Endothelial cell of umbilical vein (primary cell): ENCODE measurements around the gene AQP1. TPM values are rescaled to one million over a fixed set of nuclear protein-coding genes. Genes with fewer than 3 reads are reported as not detected.

Source experiments
- BruUV-seq: library from RNA; stranded (reverse); fragments of 400-500 nt; replicated peaks from 2 replicates; lab custom pipeline; 2021; lab: Mats Ljungman, UMichigan
- CTCF ChIA-PET: fragments of 300-600, 350-600 bp; sonication (Branson Sonifier 250); formaldehyde crosslinking; loops from one replicate; lab custom pipeline; 2021; ENCODE audit warnings: antibody characterized with exemption, inconsistent platforms; lab: Charles Lee
- POLR2A ChIA-PET: fragments of 300-600, 350-600 bp; sonication (Branson Sonifier 250); formaldehyde crosslinking; loops from one replicate; lab custom pipeline; 2021; ENCODE audit warnings: antibody characterized with exemption, inconsistent platforms; lab: Charles Lee
- DNase-seq: peaks from one replicate; pipeline ENCODE4 v3.0.0-alpha.2; 2011; ENCODE audit warnings: low read depth, low spot score
- FAIRE-seq: peaks from 2 replicates; lab custom pipeline; 2011; peaks lifted over from hg19 to GRCh38; lab: Jason Lieb, UNC
- H2AFZ ChIP-seq: 2 replicates; pipeline ENCODE4 v1.6.0; 2012; ENCODE audit warnings: low read depth, low read length, control low read depth, inconsistent platforms
- H3K27ac ChIP-seq: 2 replicates; pipeline ENCODE4 v1.5.1; 2011; ENCODE audit warnings: low read depth, mild to moderate bottlenecking, control low read depth, low read length, moderate library complexity; ENCODE audit not compliant: insufficient read depth
- H3K27me3 ChIP-seq, 2 experiments: 2 replicates each; pipeline versions ENCODE4 v1.6.0 to v1.6.1; 2011; ENCODE audit warnings: low read length in 2 of 2, mixed read lengths in 1 of 2; ENCODE audit not compliant: control insufficient read depth in 2 of 2, insufficient read depth in 2 of 2
- H3K36me3 ChIP-seq, 2 experiments: 2 replicates in 1 of 2; 3 replicates in 1 of 2; pipeline ENCODE4 v1.5.1; 2011; ENCODE audit warnings: low read length in 2 of 2, mild to moderate bottlenecking in 1 of 2, moderate library complexity in 1 of 2; ENCODE audit not compliant: control insufficient read depth in 2 of 2, insufficient read depth in 2 of 2; ENCODE audit errors: extremely low read depth in 1 of 2
- H3K4me1 ChIP-seq: 3 replicates; pipeline ENCODE4 v1.5.1; 2011; ENCODE audit warnings: mild to moderate bottlenecking, low read length; ENCODE audit not compliant: control insufficient read depth, insufficient read depth; ENCODE audit errors: extremely low read depth
- H3K4me2 ChIP-seq: 2 replicates; pipeline ENCODE4 v1.6.1; 2011; ENCODE audit warnings: low read length, control low read depth, mixed read lengths; ENCODE audit not compliant: insufficient read depth
- H3K4me3 ChIP-seq, 3 experiments: fragments of 200-600 bp in 1 of 3; sonication (generic), shearing (Covaris generic) in 1 of 3; replicated peaks in 1 of 3; 2 replicates each; pipeline ENCODE4 v1.5.1; 2011 to 2016; ENCODE audit warnings: control low read depth in 3 of 3, low read length in 3 of 3, mild to moderate bottlenecking in 2 of 3, inconsistent platforms in 1 of 3, low read depth in 1 of 3, moderate library complexity in 1 of 3; ENCODE audit not compliant: insufficient read depth in 1 of 3
- H3K79me2 ChIP-seq: 2 replicates; pipeline ENCODE4 v1.6.0; 2012; ENCODE audit warnings: low read length, inconsistent platforms; ENCODE audit not compliant: control insufficient read depth, insufficient read depth
- H3K9ac ChIP-seq: replicated peaks from 2 replicates; pipeline ENCODE3; 2011; ENCODE audit warnings: low read length, control low read depth; ENCODE audit not compliant: insufficient read depth; ENCODE audit errors: extremely low read depth
- H3K9me1 ChIP-seq: replicated peaks from 3 replicates; pipeline ENCODE4 v1.6.0; 2011; ENCODE audit warnings: mild to moderate bottlenecking, low read length; ENCODE audit not compliant: control insufficient read depth, insufficient read depth; ENCODE audit errors: extremely low read depth
- H3K9me3 ChIP-seq: replicated peaks from 2 replicates; pipeline ENCODE4 v1.5.1; 2012; ENCODE audit warnings: low read length, inconsistent platforms; ENCODE audit not compliant: control insufficient read depth, insufficient read depth
- H4K20me1 ChIP-seq: replicated peaks from 2 replicates; pipeline ENCODE3; 2011; ENCODE audit warnings: mild to moderate bottlenecking, low read length; ENCODE audit not compliant: control insufficient read depth, insufficient read depth; ENCODE audit errors: extremely low read depth
- CTCF ChIP-seq, 2 donors: IDR thresholded peaks; 1 replicate in 1 of 2; 2 replicates in 1 of 2; pipeline ENCODE4 v1.5.1; 2011; ENCODE audit warnings: low read length in 2 of 2, mild to moderate bottlenecking in 2 of 2, moderate library complexity in 2 of 2, control low read depth in 1 of 2, inconsistent platforms in 1 of 2, low read depth in 1 of 2; ENCODE audit not compliant: insufficient read depth in 1 of 2; ENCODE audit errors: extremely low read depth in 1 of 2
- EZH2 ChIP-seq: IDR thresholded peaks from 2 replicates; pipeline ENCODE4 v1.6.1; 2012; ENCODE audit warnings: borderline replicate concordance, low read depth, mild to moderate bottlenecking, moderate library complexity, low read length, inconsistent platforms; ENCODE audit not compliant: severe bottlenecking
- FOS ChIP-seq: IDR thresholded peaks from 2 replicates; pipeline ENCODE4 v1.6.1; 2011; ENCODE audit warnings: mild to moderate bottlenecking, low read length, moderate library complexity, borderline replicate concordance; ENCODE audit not compliant: insufficient read depth
- GATA2 ChIP-seq: IDR thresholded peaks from 2 replicates; pipeline ENCODE4 v1.7.0; 2011; ENCODE audit warnings: low read depth, mild to moderate bottlenecking, moderate library complexity, mixed read lengths, low read length; ENCODE audit not compliant: insufficient read length, insufficient read depth
- JUN ChIP-seq: IDR thresholded peaks from 2 replicates; pipeline ENCODE4 v1.6.1; 2011; ENCODE audit warnings: borderline replicate concordance, low read depth; ENCODE audit not compliant: insufficient read length, insufficient read depth
- MAX ChIP-seq: IDR thresholded peaks from 2 replicates; pipeline ENCODE4 v1.6.1; 2011; ENCODE audit not compliant: insufficient read depth, insufficient read length
- MYC ChIP-seq: IDR thresholded peaks from one replicate; pipeline ENCODE4 v1.6.1; 2011; ENCODE audit warnings: mild to moderate bottlenecking, low read depth, low read length
- POLR2A ChIP-seq: IDR thresholded peaks from 2 replicates; pipeline ENCODE4 v1.6.1; 2012; ENCODE audit warnings: low read depth, mild to moderate bottlenecking, control low read depth, low read length
- POLR2AphosphoS5 ChIP-seq: IDR thresholded peaks from 2 replicates; pipeline ENCODE4 v1.6.1; 2012; ENCODE audit warnings: low read depth, mild to moderate bottlenecking, control low read depth, low read length, moderate library complexity; ENCODE audit not compliant: insufficient read depth
- dilution Hi-C: fragments of 300-500 bp; cut with MboI; formaldehyde crosslinking; loops from one replicate; pipeline ENCODE4 v1.15.0; 2019; ENCODE audit warnings: low sequenced_read_pairs; ENCODE audit not compliant: extremely low pct_ligation_motif_present
- intact Hi-C: fragments of 100-400 bp; cut with micrococcal nuclease; formaldehyde crosslinking; loops from one replicate; pipeline ENCODE4 v1.10.0; 2022
- polyA plus RNA-seq, 4 experiments: library from polyadenylated mRNA; depleted of rRNA in 3 of 4; stranded (reverse) in 3 of 4; unstranded in 1 of 4; fragments of >200 nt; gene quantifications; 2 replicates each; pipeline versions ENCODE4 v1.2.1 to v1.2.3, GENCODE V29; 2011 to 2012; ENCODE audit warnings: missing spikeins in 1 of 4
- total RNA-seq: library from RNA; stranded (reverse); gene quantifications from 2 replicates; pipeline ENCODE4 v1.2.3, GENCODE V29; 2021

AQP1 gene
- total and polyA plus RNA-seq, 2 donors (not counting 3 experiments of a cell fraction or from before 2014, with no cell fraction given): 11.7 to 15.9 TPM

- TF ChIP-seq POLR2A (no peak), MAX (no peak), POLR2AphosphoS5 (no peak), GATA2 (no peak), MYC (no peak), CTCF (IDR thresholded peaks at IDR 0.05; ENCODE audit: extremely low read depth in 1 of 2, insufficient read depth in 1 of 2, low read depth in 1 of 2, low read length in 2 of 2) (no peak), JUN (no peak), FOS (no peak), EZH2 (no peak)
- Histone ChIP-seq H3K9me3 (no peaks in the 10 kb centered on the region), H3K36me3 (peaks cover 0 to 5% of the 10 kb centered on the region in 2 experiments), H3K4me3 (no peak overlapping the region), H3K9ac (no peak overlapping the region), H3K4me1 (peaks cover 24% of the 10 kb centered on the region), H2AFZ (no peak overlapping the region), H3K27me3 (no peaks in the 10 kb centered on the region), H3K27ac (no peak overlapping the region), H3K79me2 (no peaks in the 10 kb centered on the region), H3K9me1 (no peaks in the 10 kb centered on the region), H4K20me1 (no peaks in the 10 kb centered on the region), H3K4me2 (no peak overlapping the region)
- dilution Hi-C loops: no loop called here
- ChIA-PET CTCF (interaction anchor here (1.0 to 2.0 kb wide), 2 partner anchors 10 to 15 kb away, joined by 3 to 10 read pairs; no protein-coding TSS in a partner anchor), POLR2A (no interaction called here)
- FAIRE-seq: no peak
- no TSS peak for BruUV-seq
- intact Hi-C loops: no loop called here
- no peak for DNase-seq
Observed at GRCh38 chr7:30923009-30923773, 11.5 kb downstream of the AQP1 start.
